T-helper 2 cell (primary cell): ENCODE data around the gene MTRF1L.
"Not testable (repeated sequence)": the region's sequence is repeated elsewhere in the genome, so short reads cannot be mapped to it uniquely, and the experiment has no call there.

ENCODE experiments used
- DNase-seq, 5 experiments: peaks; one replicate each; pipeline versions ENCODE4 v3.0.0 to v3.0.0-alpha.2; 2012 to 2022

MTRF1L gene

GRCh38 chr6:152969688-152970418 is 32.7 kb downstream of the MTRF1L start:
- no peak for DNase-seq

- not testable (repeated sequence) for DNase-seq
Measured at GRCh38 chr6:152966168-152966894, 36.2 kb downstream of the MTRF1L start.

- no peak for DNase-seq
Measured at GRCh38 chr6:152959333-152959732, 43.2 kb downstream of the MTRF1L start.

- no peak for DNase-seq
Measured at GRCh38 chr6:152957796-152958195, 44.7 kb downstream of the MTRF1L start.

GRCh38 chr6:152954443-152954842 is 48.1 kb downstream of the MTRF1L start:
- DNase-seq: no peak

- peak in 1 of 5 experiments; percentile 27 for DNase-seq
Measured at GRCh38 chr6:152952866-152953509, 49.5 kb downstream of the MTRF1L start.

- DNase-seq: peak in 1 of 5 experiments; percentile 16
Measured at GRCh38 chr6:152952045-152952444, 50.5 kb downstream of the MTRF1L start.

- no peak for DNase-seq
Measured at GRCh38 chr6:152950240-152950639, 52.3 kb downstream of the MTRF1L start.

- peak in 2 of 5 experiments; percentile 2 to 33 for DNase-seq
Measured at GRCh38 chr6:152948150-152948768, 54.2 kb downstream of the MTRF1L start.

- no peak for DNase-seq
Measured at GRCh38 chr6:152946995-152947394, 55.5 kb downstream of the MTRF1L start.

- no peak for DNase-seq
Measured at GRCh38 chr6:152946484-152946883, 56.0 kb downstream of the MTRF1L start.

- no peak for DNase-seq
Measured at GRCh38 chr6:152943260-152943897, 59.1 kb downstream of the MTRF1L start.

- no peak for DNase-seq
Measured at GRCh38 chr6:152942319-152942869, 60.1 kb downstream of the MTRF1L start.

GRCh38 chr6:152941746-152942145 is 60.8 kb downstream of the MTRF1L start:
- no peak for DNase-seq
